K562 (cell line): ENCODE results near the gene CNTF. TPM values are rescaled to one million over a fixed set of nuclear protein-coding genes. Genes with fewer than 3 reads are reported as not detected.

Experiments used
- ATF1 ChIP-seq, 2 experiments: fragments of 450-650 bp in 1 of 2; IDR thresholded peaks; 2 replicates each; pipeline ENCODE4 v1.6.1; 2016; ENCODE audit warnings: missing compliant biosample characterization in 1 of 2, missing genetic modification characterization in 1 of 2
- BACH1 ChIP-seq: fragments of 200-800 bp; sonication (Bioruptor generic); IDR thresholded peaks from 2 replicates; pipeline ENCODE4 v1.6.1; 2016; ENCODE audit warnings: missing genetic modification characterization, missing compliant biosample characterization
- CBFA2T2 ChIP-seq: fragments of 450-650 bp; conservative IDR thresholded peaks from 2 replicates; pipeline ENCODE4 v1.6.1; 2017; ENCODE audit warnings: mild to moderate bottlenecking
- DNMT1 ChIP-seq: fragments of 450-650 bp; IDR thresholded peaks from 2 replicates; pipeline ENCODE4 v1.6.1; 2016; ENCODE audit warnings: antibody characterized with exemption, mild to moderate bottlenecking
- DPF2 ChIP-seq: fragments of 450-650 bp; IDR thresholded peaks from 2 replicates; pipeline ENCODE4 v1.6.1; 2016
- FOXA3 ChIP-seq, 2 experiments: fragments of 450-650 bp in 1 of 2; sonication (generic) in 1 of 2; formaldehyde crosslinking; IDR thresholded peaks in 1 of 2; conservative IDR thresholded peaks in 1 of 2; 2 replicates each; pipeline versions ENCODE4 v1.4.0 to v1.8.0; 2020 to 2022; ENCODE audit warnings: mild to moderate bottlenecking in 2 of 2, missing genetic modification reagents in 1 of 2
- GATAD2A ChIP-seq: fragments of 450-650 bp; IDR thresholded peaks from 2 replicates; pipeline ENCODE4 v1.6.1; 2017
- HDGF ChIP-seq: fragments of 450-650 bp; IDR thresholded peaks from 2 replicates; pipeline ENCODE4 v1.6.1; 2016
- KDM4B ChIP-seq, 2 experiments: fragments of 450-650 bp in 1 of 2; sonication (generic) in 1 of 2; IDR thresholded peaks; 2 replicates each; pipeline ENCODE4 v1.6.1; 2016 to 2017; ENCODE audit warnings: borderline replicate concordance in 2 of 2, antibody characterized with exemption in 1 of 2, low read depth in 1 of 2, mild to moderate bottlenecking in 1 of 2
- MYBL2 ChIP-seq, 2 experiments: fragments of 450-650 bp in 1 of 2; sonication (generic) in 1 of 2; formaldehyde crosslinking in 1 of 2; IDR thresholded peaks; 2 replicates each; pipeline versions ENCODE4 v1.6.1 to v1.8.1; 2017 to 2022; ENCODE audit warnings: borderline replicate concordance in 1 of 2, inconsistent platforms in 1 of 2, low read depth in 1 of 2, mild to moderate bottlenecking in 1 of 2, missing genetic modification reagents in 1 of 2, moderate library complexity in 1 of 2
- POLR2B ChIP-seq: fragments of 450-650 bp; IDR thresholded peaks from 2 replicates; pipeline ENCODE4 v1.6.1; 2018; ENCODE audit warnings: low read depth; ENCODE audit not compliant: partially characterized antibody
- RBM14 ChIP-seq: fragments of 200-400 bp; formaldehyde crosslinking; IDR thresholded peaks from 2 replicates; pipeline ENCODE4 v1.6.1; 2018; ENCODE audit warnings: low read depth, mild to moderate bottlenecking, low read length, moderate library complexity, borderline replicate concordance; ENCODE audit not compliant: insufficient read depth
- RCOR1 ChIP-seq, 2 experiments: IDR thresholded peaks; 2 replicates each; pipeline ENCODE4 v1.6.1; 2012; ENCODE audit warnings: low read depth in 2 of 2, low read length in 2 of 2, borderline replicate concordance in 1 of 2, improper control_type of control experiment in 1 of 2
- SMARCA5 ChIP-seq: fragments of 450-650 bp; IDR thresholded peaks from 2 replicates; pipeline ENCODE4 v1.6.1; 2016
- SNIP1 ChIP-seq: fragments of 450-650 bp; IDR thresholded peaks from 2 replicates; pipeline ENCODE4 v1.7.1; 2017; ENCODE audit warnings: low read depth, mild to moderate bottlenecking
- polyA plus RNA-seq, 8 experiments: library from polyadenylated mRNA; depleted of rRNA in 4 of 8; stranded (reverse) in 5 of 8; unstranded in 3 of 8; fragments of >200 nt; fragmentation: Nextera tagmentation in 2 of 8; fragmentation: Illumina TruSeq in 1 of 8; extraction: Ambion mirVana in 2 of 8; extraction: Trizol in 1 of 8; gene quantifications; 2 replicates each; pipeline versions ENCODE4 v1.2.1 to v1.2.3, GENCODE V29; 2011 to 2014; ENCODE audit warnings: inconsistent platforms in 1 of 8, missing spikeins in 1 of 8
- total RNA-seq, 7 experiments: library from RNA; depleted of rRNA in 6 of 7; stranded (reverse); fragments of >200 nt in 6 of 7; fragmentation: Illumina TruSeq in 2 of 7; extraction: Trizol in 2 of 7; gene quantifications; 2 replicates each; pipeline versions ENCODE4 v1.2.1 to v1.2.3, GENCODE V29; 2011 to 2021; ENCODE audit warnings: low replicate concordance in 1 of 7
- TF ChIP-seq, protein P1 (sequence below), 2 experiments: fragments of 450-650 bp; IDR thresholded peaks; 2 replicates each; pipeline ENCODE4 v1.6.1; 2018; ENCODE audit warnings: mild to moderate bottlenecking in 2 of 2, low read depth in 1 of 2; ENCODE audit not compliant: partially characterized antibody in 2 of 2
- TF ChIP-seq, protein P2 (sequence below): fragments of 250-450 bp; sonication (Bioruptor Pico); IDR thresholded peaks from 2 replicates; pipeline ENCODE4 v1.4.0; 2020; ENCODE audit warnings: mild to moderate bottlenecking, moderate library complexity
- TF ChIP-seq, protein P3 (sequence below): fragments of 450-650 bp; IDR thresholded peaks from 2 replicates; pipeline ENCODE4 v1.6.1; 2018; ENCODE audit not compliant: partially characterized antibody

Gene CNTF
- total and polyA plus RNA-seq, 9 of the 15 experiments (the other 6 are each of a cell fraction or from before 2014, with no cell fraction given) = 0.17 to 5.0 (median 2.3) TPM

DNA sequence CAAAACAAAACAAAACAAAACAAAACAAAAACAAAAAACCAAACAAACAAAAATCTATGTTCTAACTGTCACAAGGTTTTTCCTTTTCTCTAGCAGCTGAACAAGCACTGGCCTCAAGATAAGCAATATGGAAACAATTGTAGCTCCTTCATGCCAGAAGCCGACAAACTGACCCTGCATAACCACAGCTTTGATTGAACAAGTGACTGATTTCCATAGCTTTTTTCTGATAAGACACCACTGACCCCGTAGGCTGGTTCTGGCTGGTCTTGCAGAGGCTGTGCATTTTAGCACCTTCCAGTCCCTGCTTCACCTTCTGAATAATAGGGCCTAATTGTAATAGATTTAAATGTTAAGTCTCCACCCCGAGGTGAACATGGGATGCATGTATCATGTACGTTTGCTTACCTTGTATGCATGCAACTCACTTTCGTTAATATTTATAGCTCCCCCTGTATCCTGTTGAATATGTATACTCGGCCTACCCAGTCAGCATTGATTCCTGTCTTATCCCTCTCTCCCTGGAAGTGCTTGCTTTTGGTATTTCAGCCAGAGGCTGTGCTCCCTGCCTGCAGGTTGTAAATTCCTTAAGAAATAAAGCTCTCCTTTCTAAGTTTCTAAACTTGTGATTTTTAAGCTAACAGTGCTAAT is 49.6 kb downstream of the CNTF start (continued):
- TF ChIP-seq FOXA3 (CRISPR knock-in tag; conservative IDR thresholded peaks at IDR 0.05 in 1 of 2, IDR thresholded peaks at IDR 0.05 in 1 of 2) (peak in 1 of 2 experiments; percentile 92; a peak in 2 of 4 replicates), ATF1 (CRISPR knock-in tag; IDR thresholded peaks at IDR 0.05) (no peak), ATF1 (tag; IDR thresholded peaks at IDR 0.05) (0 out of 2 replicates have a peak, but pooled peaks have one; percentile 10), DNMT1 (no peak), POLR2B (no peak), MYBL2 (IDR thresholded peaks at IDR 0.05; ENCODE audit: low read depth) (no peak), MYBL2 (CRISPR knock-in tag; IDR thresholded peaks at IDR 0.05; ENCODE audit: borderline replicate concordance) (no peak), CBFA2T2 (peak; percentile 43; the same call in 1 of the 2 replicates), DPF2 (no peak), BACH1 (tag) (no peak), SNIP1 (no peak), RBM14 (no peak), HDGF (no peak), SMARCA5 (no peak), KDM4B (IDR thresholded peaks at IDR 0.05; ENCODE audit: borderline replicate concordance in 2 of 2, low read depth in 1 of 2) (no peak), GATAD2A (no peak), RCOR1 (IDR thresholded peaks at IDR 0.05; ENCODE audit: borderline replicate concordance in 1 of 2, low read depth in 2 of 2, low read length in 2 of 2) (peak in 1 of 2 experiments; percentile 78; a peak in 2 of 4 replicates)
- TF ChIP-seq, protein P1, sequence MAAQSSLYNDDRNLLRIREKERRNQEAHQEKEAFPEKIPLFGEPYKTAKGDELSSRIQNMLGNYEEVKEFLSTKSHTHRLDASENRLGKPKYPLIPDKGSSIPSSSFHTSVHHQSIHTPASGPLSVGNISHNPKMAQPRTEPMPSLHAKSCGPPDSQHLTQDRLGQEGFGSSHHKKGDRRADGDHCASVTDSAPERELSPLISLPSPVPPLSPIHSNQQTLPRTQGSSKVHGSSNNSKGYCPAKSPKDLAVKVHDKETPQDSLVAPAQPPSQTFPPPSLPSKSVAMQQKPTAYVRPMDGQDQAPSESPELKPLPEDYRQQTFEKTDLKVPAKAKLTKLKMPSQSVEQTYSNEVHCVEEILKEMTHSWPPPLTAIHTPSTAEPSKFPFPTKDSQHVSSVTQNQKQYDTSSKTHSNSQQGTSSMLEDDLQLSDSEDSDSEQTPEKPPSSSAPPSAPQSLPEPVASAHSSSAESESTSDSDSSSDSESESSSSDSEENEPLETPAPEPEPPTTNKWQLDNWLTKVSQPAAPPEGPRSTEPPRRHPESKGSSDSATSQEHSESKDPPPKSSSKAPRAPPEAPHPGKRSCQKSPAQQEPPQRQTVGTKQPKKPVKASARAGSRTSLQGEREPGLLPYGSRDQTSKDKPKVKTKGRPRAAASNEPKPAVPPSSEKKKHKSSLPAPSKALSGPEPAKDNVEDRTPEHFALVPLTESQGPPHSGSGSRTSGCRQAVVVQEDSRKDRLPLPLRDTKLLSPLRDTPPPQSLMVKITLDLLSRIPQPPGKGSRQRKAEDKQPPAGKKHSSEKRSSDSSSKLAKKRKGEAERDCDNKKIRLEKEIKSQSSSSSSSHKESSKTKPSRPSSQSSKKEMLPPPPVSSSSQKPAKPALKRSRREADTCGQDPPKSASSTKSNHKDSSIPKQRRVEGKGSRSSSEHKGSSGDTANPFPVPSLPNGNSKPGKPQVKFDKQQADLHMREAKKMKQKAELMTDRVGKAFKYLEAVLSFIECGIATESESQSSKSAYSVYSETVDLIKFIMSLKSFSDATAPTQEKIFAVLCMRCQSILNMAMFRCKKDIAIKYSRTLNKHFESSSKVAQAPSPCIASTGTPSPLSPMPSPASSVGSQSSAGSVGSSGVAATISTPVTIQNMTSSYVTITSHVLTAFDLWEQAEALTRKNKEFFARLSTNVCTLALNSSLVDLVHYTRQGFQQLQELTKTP (IDR thresholded peaks at IDR 0.05; ENCODE audit: low read depth in 1 of 2, partially characterized antibody in 2 of 2) = no peak
- TF ChIP-seq, protein P2, sequence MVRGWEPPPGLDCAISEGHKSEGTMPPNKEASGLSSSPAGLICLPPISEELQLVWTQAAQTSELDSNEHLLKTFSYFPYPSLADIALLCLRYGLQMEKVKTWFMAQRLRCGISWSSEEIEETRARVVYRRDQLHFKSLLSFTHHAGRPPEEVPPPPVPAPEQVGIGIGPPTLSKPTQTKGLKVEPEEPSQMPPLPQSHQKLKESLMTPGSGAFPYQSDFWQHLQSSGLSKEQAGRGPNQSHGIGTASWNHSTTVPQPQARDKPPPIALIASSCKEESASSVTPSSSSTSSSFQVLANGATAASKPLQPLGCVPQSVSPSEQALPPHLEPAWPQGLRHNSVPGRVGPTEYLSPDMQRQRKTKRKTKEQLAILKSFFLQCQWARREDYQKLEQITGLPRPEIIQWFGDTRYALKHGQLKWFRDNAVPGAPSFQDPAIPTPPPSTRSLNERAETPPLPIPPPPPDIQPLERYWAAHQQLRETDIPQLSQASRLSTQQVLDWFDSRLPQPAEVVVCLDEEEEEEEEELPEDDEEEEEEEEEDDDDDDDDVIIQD (CRISPR knock-in tag) = no peak
- TF ChIP-seq, protein P3, sequence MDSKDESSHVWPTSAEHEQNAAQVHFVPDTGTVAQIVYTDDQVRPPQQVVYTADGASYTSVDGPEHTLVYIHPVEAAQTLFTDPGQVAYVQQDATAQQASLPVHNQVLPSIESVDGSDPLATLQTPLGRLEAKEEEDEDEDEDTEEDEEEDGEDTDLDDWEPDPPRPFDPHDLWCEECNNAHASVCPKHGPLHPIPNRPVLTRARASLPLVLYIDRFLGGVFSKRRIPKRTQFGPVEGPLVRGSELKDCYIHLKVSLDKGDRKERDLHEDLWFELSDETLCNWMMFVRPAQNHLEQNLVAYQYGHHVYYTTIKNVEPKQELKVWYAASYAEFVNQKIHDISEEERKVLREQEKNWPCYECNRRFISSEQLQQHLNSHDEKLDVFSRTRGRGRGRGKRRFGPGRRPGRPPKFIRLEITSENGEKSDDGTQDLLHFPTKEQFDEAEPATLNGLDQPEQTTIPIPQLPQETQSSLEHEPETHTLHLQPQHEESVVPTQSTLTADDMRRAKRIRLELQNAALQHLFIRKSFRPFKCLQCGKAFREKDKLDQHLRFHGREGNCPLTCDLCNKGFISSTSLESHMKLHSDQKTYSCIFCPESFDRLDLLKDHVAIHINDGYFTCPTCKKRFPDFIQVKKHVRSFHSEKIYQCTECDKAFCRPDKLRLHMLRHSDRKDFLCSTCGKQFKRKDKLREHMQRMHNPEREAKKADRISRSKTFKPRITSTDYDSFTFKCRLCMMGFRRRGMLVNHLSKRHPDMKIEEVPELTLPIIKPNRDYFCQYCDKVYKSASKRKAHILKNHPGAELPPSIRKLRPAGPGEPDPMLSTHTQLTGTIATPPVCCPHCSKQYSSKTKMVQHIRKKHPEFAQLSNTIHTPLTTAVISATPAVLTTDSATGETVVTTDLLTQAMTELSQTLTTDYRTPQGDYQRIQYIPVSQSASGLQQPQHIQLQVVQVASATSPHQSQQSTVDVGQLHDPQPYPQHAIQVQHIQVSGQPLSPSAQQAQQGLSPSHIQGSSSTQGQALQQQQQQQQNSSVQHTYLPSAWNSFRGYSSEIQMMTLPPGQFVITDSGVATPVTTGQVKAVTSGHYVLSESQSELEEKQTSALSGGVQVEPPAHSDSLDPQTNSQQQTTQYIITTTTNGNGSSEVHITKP = no peak
